ENCODE measurements around the gene SLC7A14.

The SLC7A14 gene

GRCh38 chr3:170599091-170599490, 13.2 kb upstream of the SLC7A14 start:
- H3K4me3 ChIP-seq (ENCODE audit: low read depth, low read length), result no peak overlapping the region
- TF ChIP-seq, protein P1, sequence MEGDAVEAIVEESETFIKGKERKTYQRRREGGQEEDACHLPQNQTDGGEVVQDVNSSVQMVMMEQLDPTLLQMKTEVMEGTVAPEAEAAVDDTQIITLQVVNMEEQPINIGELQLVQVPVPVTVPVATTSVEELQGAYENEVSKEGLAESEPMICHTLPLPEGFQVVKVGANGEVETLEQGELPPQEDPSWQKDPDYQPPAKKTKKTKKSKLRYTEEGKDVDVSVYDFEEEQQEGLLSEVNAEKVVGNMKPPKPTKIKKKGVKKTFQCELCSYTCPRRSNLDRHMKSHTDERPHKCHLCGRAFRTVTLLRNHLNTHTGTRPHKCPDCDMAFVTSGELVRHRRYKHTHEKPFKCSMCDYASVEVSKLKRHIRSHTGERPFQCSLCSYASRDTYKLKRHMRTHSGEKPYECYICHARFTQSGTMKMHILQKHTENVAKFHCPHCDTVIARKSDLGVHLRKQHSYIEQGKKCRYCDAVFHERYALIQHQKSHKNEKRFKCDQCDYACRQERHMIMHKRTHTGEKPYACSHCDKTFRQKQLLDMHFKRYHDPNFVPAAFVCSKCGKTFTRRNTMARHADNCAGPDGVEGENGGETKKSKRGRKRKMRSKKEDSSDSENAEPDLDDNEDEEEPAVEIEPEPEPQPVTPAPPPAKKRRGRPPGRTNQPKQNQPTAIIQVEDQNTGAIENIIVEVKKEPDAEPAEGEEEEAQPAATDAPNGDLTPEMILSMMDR (IDR thresholded peaks at IDR 0.05; ENCODE audit: low read depth, low read length), result no peak
- no peak for DNase-seq (ENCODE audit: low read depth, low spot score)
- in situ Hi-C loops (cut with HindIII; ENCODE audit: low sequenced_read_pairs), result no loop called here

GRCh38 chr3:170598091-170598502, 12.2 kb upstream of the SLC7A14 start:
- H3K4me3 ChIP-seq (ENCODE audit: low read depth, low read length), result no peak overlapping the region
- TF ChIP-seq, protein P1 (IDR thresholded peaks at IDR 0.05; ENCODE audit: low read depth, low read length), result no peak
- no peak for DNase-seq (ENCODE audit: low read depth, low spot score)
- in situ Hi-C loops (cut with HindIII; ENCODE audit: low sequenced_read_pairs), result no loop called here

GRCh38 chr3:170594528-170594927, 8.7 kb upstream of the SLC7A14 start:
- DNase-seq (ENCODE audit: low read depth, low spot score), result no peak
- H3K4me3 ChIP-seq (ENCODE audit: low read depth, low read length), result no peak overlapping the region
- TF ChIP-seq, protein P1 (IDR thresholded peaks at IDR 0.05; ENCODE audit: low read depth, low read length), result no peak
- in situ Hi-C loops (cut with HindIII; ENCODE audit: low sequenced_read_pairs), result no loop called here

DNA sequence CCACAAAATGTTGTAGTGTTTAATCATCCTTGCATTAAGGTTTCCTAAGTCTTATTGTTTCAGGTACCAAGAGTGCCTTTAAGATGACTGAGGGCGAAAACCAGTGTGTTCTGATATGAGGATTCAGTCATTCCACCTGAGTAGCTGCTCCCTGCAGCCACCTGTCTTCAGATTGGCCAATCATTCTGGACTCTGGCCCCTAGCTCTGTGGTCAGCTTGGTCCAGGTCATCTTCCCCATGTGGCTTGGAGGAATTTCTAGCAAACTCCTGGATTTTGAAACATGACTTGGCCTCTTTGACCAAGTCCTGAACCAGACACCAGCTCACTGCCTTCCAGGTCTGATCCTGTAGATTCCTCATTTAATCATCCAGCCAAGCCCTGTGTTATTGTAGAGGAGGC, 7.8 kb upstream of the SLC7A14 start:
- in situ Hi-C loops (cut with HindIII; ENCODE audit: low sequenced_read_pairs), result no loop called here
- TF ChIP-seq, protein P1 (IDR thresholded peaks at IDR 0.05; ENCODE audit: low read depth, low read length), result no peak
- H3K4me3 ChIP-seq (ENCODE audit: low read depth, low read length), result no peak overlapping the region
- no peak for DNase-seq (ENCODE audit: low read depth, low spot score)

- in situ Hi-C loops (cut with HindIII; ENCODE audit: low sequenced_read_pairs), result no loop called here
- DNase-seq (ENCODE audit: low read depth, low spot score), result no peak
- H3K4me3 ChIP-seq (ENCODE audit: low read depth, low read length), result no peak overlapping the region
- TF ChIP-seq, protein P1 (IDR thresholded peaks at IDR 0.05; ENCODE audit: low read depth, low read length), result no peak
Measured at GRCh38 chr3:170589113-170589512, 3.2 kb upstream of the SLC7A14 start.

GRCh38 chr3:170585008-170585936, 603 bp downstream of the SLC7A14 start:
- peak overlapping the region; percentile 39 for H3K4me3 ChIP-seq (ENCODE audit: low read depth, low read length)
- TF ChIP-seq, protein P1 (IDR thresholded peaks at IDR 0.05; ENCODE audit: low read depth, low read length), result no peak
- no peak for DNase-seq (ENCODE audit: low read depth, low spot score)
- in situ Hi-C loops (cut with HindIII; ENCODE audit: low sequenced_read_pairs), result no loop called here

All from astrocyte of the spinal cord (primary cell).